ENCODE measurements around the gene PDCD6IP.

- TF ChIP-seq REST (IDR thresholded peaks at IDR 0.05; ENCODE audit: insufficient read depth in 1 of 2, low read depth in 2 of 2, low read length in 1 of 2) (no peak), CTCF (IDR thresholded peaks at IDR 0.05) (no peak)
Observed at GRCh38 chr3:33751336-33751735, 47.1 kb upstream of the PDCD6IP start.
